H1 (cell line): ENCODE measurements around the gene KLHL29. TPM values are rescaled to one million over a fixed set of nuclear protein-coding genes. Genes with fewer than 3 reads are reported as not detected.

Experiments
- NRF1 ChIP-seq: IDR thresholded peaks from 2 replicates; pipeline ENCODE4 v1.6.1; 2011; ENCODE audit warnings: mild to moderate bottlenecking, low read depth, low read length, improper control_type of control experiment
- RBBP5 ChIP-seq: IDR thresholded peaks from 2 replicates; pipeline ENCODE4 v1.7.1; 2012; ENCODE audit warnings: low read depth, mild to moderate bottlenecking, inconsistent platforms, low read length, moderate library complexity, borderline replicate concordance
- SP1 ChIP-seq: IDR thresholded peaks from 2 replicates; pipeline ENCODE4 v1.6.1; 2011; ENCODE audit warnings: low read depth, low read length
- polyA plus RNA-seq, 7 experiments: library from polyadenylated mRNA; depleted of rRNA in 3 of 7; stranded (reverse) in 5 of 7; unstranded in 2 of 7; fragments of >200 nt in 5 of 7; fragments of 200-250 nt in 2 of 7; gene quantifications; 1 replicate in 5 of 7; 2 replicates in 1 of 7; 4 replicates in 1 of 7; pipeline versions ENCODE4 v1.2.1 to v1.2.3, GENCODE V29; 2011 to 2013; ENCODE audit warnings: missing spikeins in 2 of 7, mixed read lengths in 2 of 7
- total RNA-seq: library from RNA; stranded (reverse); fragmentation: NEBNext Ultra II Directional; extraction: Animal tissue kit (Norgen Biotek cat#: 25700); gene quantifications from 2 replicates; pipeline ENCODE4 v1.2.1, GENCODE V29; 2021

KLHL29 gene
- total and polyA plus RNA-seq, 2 of the 8 experiments (the other 6 are each of a cell fraction or from before 2014, with no cell fraction given), result 1.1 to 4.7 TPM

GRCh38 chr2:23606196-23606595, 221.2 kb downstream of the KLHL29 start (continued):
- no peak for TF ChIP-seq NRF1
- TF ChIP-seq SP1, result no peak
- no peak for TF ChIP-seq RBBP5
